Activated CD4-positive, alpha-beta T cell treated with anti-CD3 and anti-CD28 coated beads, Interleukin-2, Interleukin-4, amounts not matched to agents 100 ng/mL and 50 ng/mL, durations not matched to agents 16 hours and 8 hours (primary cell): ENCODE results near the gene TRMO.

ENCODE experiments used
- DNase-seq: peaks from one replicate; pipeline ENCODE4 v3.0.0-alpha.2; 2020; ENCODE audit warnings: low spot score

Gene TRMO

DNA sequence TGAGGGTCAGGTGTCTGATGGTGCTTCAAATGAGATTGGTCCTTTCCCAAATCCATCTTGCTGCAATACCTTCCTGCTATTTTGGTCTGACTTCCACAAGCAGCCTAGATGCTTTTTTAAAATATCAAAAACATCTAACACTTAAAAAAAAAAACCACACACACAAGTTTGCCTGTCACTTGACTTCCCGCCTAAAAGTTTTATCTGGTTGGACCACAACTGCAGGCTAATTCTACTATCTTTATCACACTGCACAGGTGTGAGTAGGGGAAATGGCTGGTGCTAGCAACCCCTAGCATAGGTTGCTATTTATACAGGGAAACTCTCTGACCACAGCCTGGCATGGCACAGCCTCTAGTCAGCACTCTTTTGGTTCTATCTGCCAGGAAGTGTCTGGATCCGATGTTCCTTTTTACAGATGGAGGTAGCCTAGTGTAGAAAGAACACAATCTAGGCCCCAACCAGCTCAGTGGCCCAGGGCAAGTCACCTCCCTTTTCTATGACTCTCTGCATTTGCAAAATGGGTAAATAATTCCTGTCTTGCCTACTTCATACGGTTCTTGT is 15.9 kb upstream of the TRMO start, which contains the start of gene HEMGN:
Gene HEMGN (minus strand): TSS at position 92 of the 564 bp plus-strand sequence. CDS start 36 bp downstream, at position 56.
- no peak for DNase-seq

DNA sequence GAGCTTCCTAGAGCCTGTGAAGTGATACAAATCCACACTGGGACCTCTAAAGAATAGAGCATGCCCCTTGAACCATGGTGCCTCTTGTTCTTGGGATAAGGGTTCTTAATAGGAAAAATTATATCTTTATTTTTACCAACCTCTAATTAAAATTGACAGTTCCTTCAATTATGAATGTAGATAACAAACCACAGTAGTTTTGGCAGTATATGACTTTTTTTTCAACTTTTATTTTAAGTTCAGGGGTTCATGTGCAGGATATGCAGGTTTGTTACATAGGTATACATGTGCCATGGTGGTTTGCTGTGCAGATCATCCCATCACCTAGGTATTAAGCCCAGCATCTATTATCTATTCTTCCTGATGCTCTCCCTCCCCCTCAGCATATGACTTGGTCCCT is 14.7 kb upstream of the TRMO start:
- DNase-seq = no peak

GRCh38 chr9:97935276-97935675 is 13.0 kb upstream of the TRMO start:
- DNase-seq = no peak

DNA sequence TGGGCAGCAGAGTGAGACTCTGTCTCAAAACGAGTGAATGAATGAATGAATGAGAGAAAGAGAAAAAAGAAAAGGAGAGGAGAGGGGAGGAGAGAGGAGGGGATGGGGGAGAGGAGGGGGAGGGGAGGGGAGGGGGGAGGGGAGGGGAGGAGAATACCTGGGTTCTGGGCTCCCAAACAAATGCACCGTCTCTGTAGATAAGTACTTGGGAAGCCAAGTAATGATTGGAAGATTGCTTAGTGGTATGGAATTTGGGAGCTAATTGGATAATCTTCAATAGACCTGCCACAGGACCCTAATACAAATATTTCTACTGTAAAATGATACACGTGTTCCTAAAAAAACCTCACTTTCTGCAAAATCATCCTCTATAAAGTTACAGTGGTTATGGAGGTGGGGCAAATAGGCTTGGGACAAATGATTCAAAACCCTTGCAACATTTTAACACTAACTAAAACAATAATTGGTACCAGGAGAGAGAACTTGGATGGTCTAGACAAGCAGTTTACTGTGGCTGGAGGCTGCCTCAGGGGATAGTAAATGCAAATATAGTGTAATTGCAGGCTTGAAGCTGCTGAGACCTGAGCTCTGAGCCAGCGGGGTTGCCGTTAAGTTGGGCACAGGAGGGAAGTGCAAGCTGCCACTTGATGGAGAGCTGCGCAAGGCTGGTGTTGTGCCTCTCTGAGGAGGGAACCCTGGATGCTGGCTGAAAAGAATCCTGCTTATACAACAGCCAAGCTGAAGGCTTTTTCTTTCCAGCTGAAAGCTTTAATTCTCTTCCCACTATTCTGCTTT is 12.2 kb upstream of the TRMO start:
- DNase-seq = no peak

- no peak for DNase-seq
These were observed 11.1 kb upstream of the TRMO start for GRCh38 chr9:97933297-97933998.

DNA sequence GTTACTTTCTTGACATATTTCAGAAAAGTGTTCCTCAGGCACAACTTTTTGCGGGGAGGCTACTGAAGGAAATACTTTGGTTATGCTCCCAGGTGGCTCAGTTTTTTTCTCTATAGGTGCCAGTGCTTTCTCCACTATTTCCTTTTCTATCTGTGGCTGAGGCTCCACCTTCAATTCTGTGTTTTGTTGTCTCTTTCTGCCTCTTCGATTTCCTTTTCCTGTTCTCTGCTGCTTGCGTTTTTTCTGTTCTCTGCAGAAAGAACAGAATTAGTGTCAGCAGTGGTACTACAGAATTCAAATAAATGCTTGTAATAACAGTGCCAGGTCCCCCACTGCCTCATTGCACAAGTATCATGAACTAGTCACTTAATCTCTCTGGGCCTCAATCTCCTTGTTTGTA is 8.7 kb upstream of the TRMO start:
- no peak for DNase-seq

GRCh38 chr9:97928986-97929604 is 6.8 kb upstream of the TRMO start:
- DNase-seq = no peak

DNA sequence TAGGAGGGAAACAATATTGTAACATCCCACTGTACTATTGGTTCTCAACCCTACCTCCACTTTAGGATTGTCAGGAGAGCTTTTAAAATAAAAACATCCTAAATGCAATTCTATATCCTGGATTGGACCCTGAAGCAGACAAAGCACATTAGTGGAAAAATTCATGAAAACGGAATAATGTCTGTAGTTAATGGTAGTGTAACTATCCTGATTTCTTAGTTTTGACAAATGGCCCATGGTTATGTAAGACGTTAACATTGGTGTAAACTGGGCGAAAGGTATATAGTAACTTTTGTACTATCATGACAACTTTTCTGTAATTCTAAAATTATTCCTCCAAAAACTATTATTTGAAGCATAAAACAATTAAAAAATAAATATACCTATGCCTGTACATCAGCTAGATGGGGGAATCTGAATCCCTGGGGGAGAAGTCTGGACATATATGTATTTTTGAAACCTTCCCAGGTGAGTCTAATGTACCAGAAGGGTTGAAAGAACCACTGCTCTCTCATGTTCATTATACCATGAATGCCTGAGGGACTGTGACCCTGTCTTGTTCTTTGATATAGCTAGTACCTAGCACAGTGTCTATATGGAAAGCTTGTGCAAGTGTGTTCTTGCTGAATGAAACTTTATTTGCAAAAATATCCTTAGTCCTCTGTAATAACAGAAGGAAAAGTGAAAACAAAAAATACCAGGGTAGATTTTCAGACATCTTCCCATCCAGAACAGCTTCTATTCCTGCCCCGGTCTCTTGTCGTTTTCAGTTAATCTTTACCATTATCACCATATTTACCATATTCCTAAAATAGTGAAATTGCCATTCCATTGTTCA is 3.4 kb upstream of the TRMO start:
- no peak for DNase-seq

- DNase-seq = no peak
These were observed 2.1 kb upstream of the TRMO start for GRCh38 chr9:97924386-97924785.

DNA sequence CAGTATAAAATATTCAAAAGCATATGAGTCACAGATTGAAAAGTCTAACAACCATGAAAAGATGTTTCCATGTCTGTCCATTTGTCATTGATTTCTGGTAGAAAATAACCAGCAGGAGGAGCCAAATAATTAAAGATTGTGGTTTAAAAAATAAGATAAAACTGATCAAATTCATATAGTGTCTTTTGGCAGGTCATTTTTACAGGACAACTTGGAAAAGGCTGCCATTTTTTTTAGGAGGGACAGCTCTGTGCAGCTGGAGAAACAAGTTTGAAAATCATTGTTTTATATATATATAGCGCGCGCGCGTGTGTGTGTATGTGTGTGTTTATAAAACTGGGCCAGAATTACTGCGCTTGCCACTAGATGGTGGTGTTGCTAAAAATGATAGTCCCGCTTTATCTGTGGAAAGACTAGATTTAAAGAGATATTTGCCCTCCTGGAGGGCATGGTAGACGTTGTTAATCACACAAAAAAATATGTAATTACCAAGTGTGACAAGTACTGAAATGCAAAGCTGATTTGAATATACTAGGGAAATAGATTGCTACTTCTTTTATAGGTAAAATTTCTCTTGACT is 1.3 kb upstream of the TRMO start:
- peak; percentile 81 for DNase-seq

DNA sequence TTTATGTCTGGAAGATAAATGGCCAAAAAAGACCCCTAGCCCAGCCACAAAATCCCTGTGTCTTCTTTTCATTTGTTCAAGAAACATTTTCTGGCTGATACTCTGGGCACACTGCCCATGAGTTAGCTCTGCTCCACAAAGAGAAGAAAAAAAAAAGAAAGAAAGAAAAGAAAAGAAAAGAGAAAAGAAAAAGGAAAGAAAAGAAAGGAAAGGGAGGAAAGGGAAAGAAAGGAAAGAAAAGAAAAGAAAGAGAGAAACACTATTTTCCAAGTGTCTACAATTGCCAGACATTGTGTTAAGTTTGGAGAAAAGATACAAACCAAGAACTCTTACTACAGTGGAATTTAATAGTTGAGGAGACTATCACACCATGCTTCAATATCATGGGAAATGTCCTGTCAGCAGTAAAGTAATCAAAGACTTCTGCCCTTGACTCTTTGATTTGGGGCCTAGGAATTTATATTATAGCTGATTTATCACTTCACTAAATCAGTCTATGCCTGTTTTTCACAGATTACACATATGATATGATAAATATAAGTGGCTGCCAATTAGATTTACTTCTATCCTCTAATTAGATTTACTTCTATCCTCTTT is 3.0 kb downstream of the TRMO start:
- DNase-seq = no peak

DNA sequence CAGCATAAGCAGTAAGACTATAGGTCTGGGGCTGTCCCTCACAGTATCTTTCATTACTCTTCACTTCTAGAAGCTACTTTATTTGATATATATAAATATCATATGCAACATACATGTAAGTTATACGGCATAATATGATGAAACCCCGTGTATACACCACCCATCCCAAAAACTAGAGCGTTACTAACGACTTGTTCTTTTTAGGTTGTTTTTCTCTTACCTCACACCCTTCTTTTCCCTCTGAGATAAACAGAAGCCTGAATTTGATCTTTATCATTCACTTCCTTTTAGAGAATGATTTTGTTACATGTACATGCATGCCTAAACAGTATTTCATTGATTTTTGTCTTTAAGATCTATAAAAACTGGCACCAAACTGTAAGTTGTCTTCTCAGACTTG is 3.7 kb downstream of the TRMO start:
- no peak for DNase-seq

DNA sequence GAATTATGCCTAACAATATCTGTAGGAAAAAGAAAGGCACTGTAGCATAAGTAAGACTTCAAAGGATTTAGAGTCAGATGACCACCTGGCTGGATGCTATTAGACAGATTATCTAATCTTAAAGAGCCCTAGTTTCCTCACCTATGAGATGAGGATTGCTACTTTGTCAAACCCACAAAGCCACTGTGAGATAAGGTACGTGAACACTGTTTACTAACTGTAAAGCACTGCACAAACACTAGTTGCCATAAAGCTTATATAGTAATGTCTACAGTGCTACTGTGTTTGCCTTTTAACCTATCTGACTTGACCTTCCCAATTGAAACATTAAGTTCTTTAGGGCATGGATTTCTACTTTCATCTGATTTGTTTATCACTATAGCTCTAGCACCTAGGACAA is 10.3 kb downstream of the TRMO start:
- no peak for DNase-seq

DNA sequence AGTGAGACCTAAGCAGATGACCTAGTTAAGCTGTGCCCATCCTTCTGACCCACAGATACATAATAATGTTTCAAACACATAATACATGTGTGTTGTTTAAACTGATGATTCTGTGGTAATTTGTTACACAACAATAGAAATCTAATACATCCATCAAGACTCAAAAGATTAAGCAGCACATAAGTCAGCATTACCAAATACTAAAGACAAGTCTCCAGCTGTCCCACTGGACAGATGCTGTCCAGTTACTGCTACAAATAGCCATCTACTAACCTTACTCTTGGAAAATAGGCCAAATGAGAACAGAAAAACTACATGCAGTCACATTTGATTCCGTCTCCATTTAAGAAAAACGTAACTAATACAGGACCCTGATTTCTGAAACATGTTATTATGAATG is 10.8 kb downstream of the TRMO start:
- DNase-seq = no peak

- no peak for DNase-seq
These were observed 11.9 kb downstream of the TRMO start for GRCh38 chr9:97910357-97910756.

GRCh38 chr9:97908705-97909104 is 13.6 kb downstream of the TRMO start:
- no peak for DNase-seq

DNA sequence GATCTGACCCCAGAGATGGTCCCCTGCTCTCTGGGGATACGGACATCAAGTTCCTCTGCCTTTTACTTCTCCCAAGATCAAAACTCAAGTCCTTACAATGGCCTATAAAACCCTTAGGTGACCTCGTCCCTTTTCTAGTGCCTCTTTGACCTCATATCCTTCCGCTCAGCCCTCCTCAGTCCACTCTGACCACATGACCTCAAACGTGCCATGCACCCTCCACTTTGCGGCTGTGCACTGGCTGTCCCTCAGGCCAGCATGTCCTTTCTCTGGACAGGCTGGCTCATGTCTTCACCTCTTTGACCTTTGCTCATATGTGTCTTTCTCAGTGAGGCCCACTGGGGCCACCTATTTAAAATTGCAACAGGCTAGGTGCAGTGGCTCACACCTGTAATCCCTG is 14.7 kb downstream of the TRMO start:
- DNase-seq = no peak

DNA sequence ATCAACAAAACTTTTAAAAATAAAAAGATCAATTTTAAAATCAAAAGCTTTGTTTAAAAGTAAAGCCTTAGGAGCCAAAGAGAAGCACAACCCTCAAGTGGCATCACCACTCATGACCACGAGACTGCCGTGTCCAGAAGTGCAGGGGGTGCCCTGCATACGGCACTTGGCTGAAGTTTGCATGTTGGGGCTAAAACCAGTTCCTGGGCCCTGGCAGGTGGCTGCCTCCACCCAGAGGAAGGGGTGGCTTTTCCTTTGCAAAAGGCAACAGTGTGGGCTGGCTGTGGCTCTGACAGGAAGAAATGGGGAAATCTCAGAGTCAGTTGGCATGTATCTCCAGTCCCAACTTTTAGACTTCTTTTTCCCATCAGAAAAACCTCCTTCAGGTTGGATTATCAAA is 15.3 kb downstream of the TRMO start:
- DNase-seq = no peak

GRCh38 chr9:97906236-97906831 is 16.0 kb downstream of the TRMO start:
- DNase-seq = peak; percentile 49

DNA sequence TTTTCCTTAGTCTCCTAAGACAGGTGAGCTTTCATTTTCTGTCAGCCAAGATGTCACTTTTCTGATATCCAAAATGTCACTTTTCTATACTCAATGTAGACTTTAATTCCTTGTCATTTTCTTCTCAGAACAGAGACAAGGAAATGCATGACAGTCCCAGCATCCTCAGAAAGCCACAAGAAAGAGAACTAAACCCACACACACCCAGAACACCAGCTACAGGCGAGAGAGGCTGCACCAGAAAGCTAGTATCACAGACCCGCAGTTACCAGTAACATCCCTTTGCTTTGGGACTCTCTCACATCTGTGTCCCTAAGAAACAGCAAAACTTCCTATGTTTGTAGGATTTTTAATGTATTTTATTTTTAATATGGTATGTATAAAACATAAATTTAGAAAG is 17.1 kb downstream of the TRMO start:
- DNase-seq = peak; percentile 56

- peak; percentile 75 for DNase-seq
These were observed 17.6 kb downstream of the TRMO start for GRCh38 chr9:97904725-97905124.
